SW480 (cell line): ENCODE measurements around the gene ADAT3.

Experiments used
- DNase-seq: peaks from one replicate; pipeline ENCODE4 v3.0.0-alpha.2; 2016; ENCODE audit warnings: low spot score

The ADAT3 gene

GRCh38 chr19:1938071-1938470 lies 32.9 kb downstream of the ADAT3 start:
- no peak for DNase-seq

- no peak for DNase-seq
These were observed 36.2 kb downstream of the ADAT3 start, which contains the start of gene CSNK1G2 for GRCh38 chr19:1941146-1942077. Gene CSNK1G2, plus strand, starts transcription at chr19:1941172. Its CDS starts 28,601 bp downstream, at chr19:1969773.

GRCh38 chr19:1942078-1942933 lies 37.1 kb downstream of the ADAT3 start:
- peak; percentile 31 for DNase-seq

- DNase-seq: no peak
These were observed 37.8 kb downstream of the ADAT3 start for GRCh38 chr19:1942934-1943555.

GRCh38 chr19:1943661-1944087 lies 38.5 kb downstream of the ADAT3 start:
- DNase-seq: no peak

- DNase-seq: no peak
These were observed 39.1 kb downstream of the ADAT3 start for GRCh38 chr19:1944088-1944915.

GRCh38 chr19:1944916-1945561 lies 39.8 kb downstream of the ADAT3 start:
- no peak for DNase-seq

- DNase-seq: no peak
These were observed 40.7 kb downstream of the ADAT3 start for GRCh38 chr19:1945899-1946298.

- peak; percentile 28 for DNase-seq
These were observed 42.5 kb downstream of the ADAT3 start for GRCh38 chr19:1947651-1948209.

- DNase-seq: no peak
These were observed 44.3 kb downstream of the ADAT3 start for GRCh38 chr19:1949304-1950101.

- DNase-seq: no peak
These were observed 45.4 kb downstream of the ADAT3 start for GRCh38 chr19:1950640-1951039.

- no peak for DNase-seq
These were observed 47.4 kb downstream of the ADAT3 start for GRCh38 chr19:1952635-1953034.

- DNase-seq: no peak
These were observed 47.8 kb downstream of the ADAT3 start for GRCh38 chr19:1953037-1953436.

- no peak for DNase-seq
These were observed 48.4 kb downstream of the ADAT3 start for GRCh38 chr19:1953441-1954094.

GRCh38 chr19:1954532-1954933 lies 49.3 kb downstream of the ADAT3 start:
- no peak for DNase-seq

GRCh38 chr19:1955171-1956121 lies 50.2 kb downstream of the ADAT3 start:
- DNase-seq: no peak

- DNase-seq: no peak
These were observed 50.9 kb downstream of the ADAT3 start for GRCh38 chr19:1956122-1956494.

GRCh38 chr19:1956868-1957492 lies 51.8 kb downstream of the ADAT3 start:
- DNase-seq: no peak
